Measurements from ENCODE around the gene CELF2.
A peak's percentile ranks its signal among the peaks of the same experiment; 100 is the strongest.

The CELF2 gene

DNA sequence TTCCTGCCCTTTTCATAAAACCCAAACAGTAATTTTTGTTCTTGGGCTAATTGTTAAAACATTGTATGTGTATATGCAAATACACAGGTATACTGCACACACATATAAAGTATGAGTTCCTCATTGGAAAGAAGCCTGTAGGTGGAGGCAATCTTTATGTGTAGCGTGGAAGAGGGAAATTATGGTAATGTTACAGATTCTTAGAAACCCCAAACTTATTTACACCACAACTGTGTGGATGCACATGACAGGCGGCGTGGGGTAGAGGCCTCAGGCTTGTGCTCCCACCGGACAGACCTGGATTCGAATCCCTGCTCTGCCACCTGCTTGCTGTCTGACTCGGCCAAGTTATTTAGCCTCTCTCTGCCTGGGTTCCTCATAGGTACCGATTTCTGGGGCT, 223.0 kb downstream of the CELF2 start:
- TF ChIP-seq, protein P1, sequence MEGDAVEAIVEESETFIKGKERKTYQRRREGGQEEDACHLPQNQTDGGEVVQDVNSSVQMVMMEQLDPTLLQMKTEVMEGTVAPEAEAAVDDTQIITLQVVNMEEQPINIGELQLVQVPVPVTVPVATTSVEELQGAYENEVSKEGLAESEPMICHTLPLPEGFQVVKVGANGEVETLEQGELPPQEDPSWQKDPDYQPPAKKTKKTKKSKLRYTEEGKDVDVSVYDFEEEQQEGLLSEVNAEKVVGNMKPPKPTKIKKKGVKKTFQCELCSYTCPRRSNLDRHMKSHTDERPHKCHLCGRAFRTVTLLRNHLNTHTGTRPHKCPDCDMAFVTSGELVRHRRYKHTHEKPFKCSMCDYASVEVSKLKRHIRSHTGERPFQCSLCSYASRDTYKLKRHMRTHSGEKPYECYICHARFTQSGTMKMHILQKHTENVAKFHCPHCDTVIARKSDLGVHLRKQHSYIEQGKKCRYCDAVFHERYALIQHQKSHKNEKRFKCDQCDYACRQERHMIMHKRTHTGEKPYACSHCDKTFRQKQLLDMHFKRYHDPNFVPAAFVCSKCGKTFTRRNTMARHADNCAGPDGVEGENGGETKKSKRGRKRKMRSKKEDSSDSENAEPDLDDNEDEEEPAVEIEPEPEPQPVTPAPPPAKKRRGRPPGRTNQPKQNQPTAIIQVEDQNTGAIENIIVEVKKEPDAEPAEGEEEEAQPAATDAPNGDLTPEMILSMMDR (conservative IDR thresholded peaks at IDR 0.05; ENCODE audit: control insufficient read depth, insufficient read depth, low read depth, low read length): no peak
- H3K4me3 ChIP-seq (ENCODE audit: control insufficient read depth, low read depth, low read length): no peak overlapping the region
- no peak for DNase-seq (ENCODE audit: low read depth)

DNA sequence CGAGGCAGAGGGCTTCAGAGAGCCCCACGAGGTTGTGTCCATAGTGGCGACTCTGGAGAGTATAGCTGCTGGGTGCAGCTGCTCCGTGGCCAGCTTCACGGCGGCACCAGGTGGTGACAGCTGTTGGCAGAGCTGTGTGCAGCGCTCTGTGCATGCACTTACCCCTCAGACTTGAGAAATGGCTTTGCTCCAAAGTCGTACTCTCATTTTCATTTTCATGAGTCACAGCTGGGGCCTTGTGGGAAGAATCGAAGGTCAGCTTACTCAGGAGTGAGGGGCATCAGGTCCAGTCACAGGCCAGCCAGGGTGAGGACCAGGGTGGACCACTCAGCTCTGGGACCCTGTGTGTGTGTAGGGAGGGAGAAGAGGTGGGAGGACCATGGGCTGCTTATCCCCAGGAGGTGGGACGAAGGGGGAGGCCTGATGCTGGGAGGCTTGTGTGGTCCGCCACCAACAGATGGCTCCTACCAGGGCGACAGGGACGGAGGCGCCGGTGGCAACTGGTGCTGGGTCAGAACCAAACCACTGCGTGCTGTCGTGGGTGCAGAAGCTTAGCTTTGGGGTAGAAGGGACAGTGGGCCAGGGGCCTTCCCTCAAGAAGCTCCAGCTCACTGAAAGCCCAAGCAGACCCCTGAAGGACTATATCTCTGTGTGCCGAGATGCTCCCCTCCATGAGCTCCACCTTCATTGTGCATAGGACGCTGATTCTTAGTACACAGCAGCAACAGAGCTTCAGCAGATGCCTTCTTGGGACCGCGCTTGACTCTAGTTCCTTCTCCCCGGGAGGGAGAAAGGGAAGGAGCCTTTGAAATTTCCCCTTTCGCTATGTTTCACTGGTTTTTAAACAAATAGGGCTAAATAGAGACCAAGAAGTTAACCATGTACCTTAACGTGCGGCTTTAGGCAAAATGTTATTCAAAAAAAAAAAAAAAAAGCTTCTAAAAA, 225.0 kb downstream of the CELF2 start:
- TF ChIP-seq, protein P1 (conservative IDR thresholded peaks at IDR 0.05; ENCODE audit: control insufficient read depth, insufficient read depth, low read depth, low read length): no peak

DNA sequence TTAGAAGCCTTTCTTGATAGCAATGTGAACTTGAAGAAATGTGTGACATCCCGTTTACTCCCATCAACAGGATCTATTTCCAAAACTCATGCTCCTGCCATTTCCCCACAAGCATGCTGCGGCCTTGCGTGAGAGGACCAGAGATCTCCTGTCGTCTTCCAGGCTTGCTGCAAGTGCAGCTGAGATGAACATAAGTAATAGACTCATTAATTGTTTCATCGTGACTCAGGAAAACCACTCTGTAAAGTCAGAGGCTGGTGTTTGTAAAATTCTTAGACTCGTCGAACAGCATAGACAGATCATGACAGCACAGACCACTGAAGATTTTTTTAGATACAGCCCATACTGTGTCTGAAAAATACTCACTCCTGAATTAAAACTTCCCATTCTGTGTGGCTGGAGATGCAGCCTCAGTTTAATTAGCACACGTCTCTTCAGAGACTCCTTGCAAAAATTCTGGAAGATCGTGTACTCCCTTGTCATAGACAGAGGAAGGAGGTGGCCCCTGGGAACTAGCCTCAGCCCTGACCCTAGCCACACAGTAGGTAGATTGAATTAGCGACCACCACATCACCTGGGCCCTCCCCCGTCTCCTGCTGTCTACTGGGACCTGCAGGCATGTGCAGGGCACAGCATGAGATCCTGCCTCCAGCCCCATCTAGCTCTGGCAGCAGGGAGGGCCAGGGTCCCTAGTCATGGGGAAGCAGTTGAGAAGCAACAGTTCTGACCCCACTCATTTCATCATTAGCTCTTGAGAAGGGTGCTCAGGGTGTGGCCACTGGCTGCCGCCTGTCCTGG, 226.0 kb downstream of the CELF2 start:
- TF ChIP-seq, protein P1 (conservative IDR thresholded peaks at IDR 0.05; ENCODE audit: control insufficient read depth, insufficient read depth, low read depth, low read length): no peak
- DNase-seq (ENCODE audit: low read depth): no peak
- no peak overlapping the region for H3K4me3 ChIP-seq (ENCODE audit: control insufficient read depth, low read depth, low read length)

More for the DNA sequence above, 225.0 kb downstream of the CELF2 start:
- no peak overlapping the region for H3K4me3 ChIP-seq (ENCODE audit: control insufficient read depth, low read depth, low read length)
- peak; percentile 26 for DNase-seq (ENCODE audit: low read depth)

DNA sequence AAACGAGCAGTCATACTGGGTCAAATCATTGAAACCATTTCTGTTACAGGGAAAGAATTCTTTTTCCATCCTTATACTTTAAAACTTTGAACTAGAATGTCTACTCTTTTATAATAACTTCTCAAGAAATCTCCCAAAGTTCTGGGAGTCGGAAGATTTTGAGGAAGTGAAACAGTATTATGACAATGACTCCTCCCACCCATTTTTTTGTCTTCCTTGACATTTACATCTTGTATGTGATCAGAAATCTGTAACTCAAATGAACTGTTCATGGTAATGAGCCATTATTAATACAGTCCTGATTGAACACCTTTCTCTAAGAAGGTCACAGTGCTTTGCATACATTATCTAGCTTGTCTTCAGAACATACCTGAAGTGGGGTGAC, 227.4 kb downstream of the CELF2 start:
- DNase-seq (ENCODE audit: low read depth): no peak
- H3K4me3 ChIP-seq (ENCODE audit: control insufficient read depth, low read depth, low read length): no peak overlapping the region

DNA sequence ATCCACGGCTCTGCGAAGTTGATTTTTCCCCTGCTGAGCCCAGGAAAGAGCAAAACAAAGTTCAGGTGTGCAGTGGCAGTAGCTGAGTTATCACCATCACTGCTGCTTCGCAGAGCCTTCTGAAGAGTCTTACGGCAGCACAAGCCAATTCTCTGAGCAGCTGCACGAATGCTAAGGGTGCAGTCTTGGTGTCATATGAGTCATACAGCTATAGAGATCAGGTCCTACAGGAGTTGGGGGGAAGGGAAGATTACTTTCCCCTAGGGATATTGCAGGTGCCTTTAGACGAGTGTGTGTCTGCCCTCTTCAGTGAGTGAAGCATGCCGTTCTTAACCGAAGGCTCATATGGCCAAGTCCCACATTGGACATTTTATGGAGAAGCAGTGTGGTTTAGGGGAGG, 227.8 kb downstream of the CELF2 start:
- DNase-seq (ENCODE audit: low read depth): no peak
- no peak overlapping the region for H3K4me3 ChIP-seq (ENCODE audit: control insufficient read depth, low read depth, low read length)
- TF ChIP-seq, protein P1 (conservative IDR thresholded peaks at IDR 0.05; ENCODE audit: control insufficient read depth, insufficient read depth, low read depth, low read length): no peak

More for the DNA sequence above, 227.4 kb downstream of the CELF2 start:
- TF ChIP-seq, protein P1 (conservative IDR thresholded peaks at IDR 0.05; ENCODE audit: control insufficient read depth, insufficient read depth, low read depth, low read length): no peak

DNA sequence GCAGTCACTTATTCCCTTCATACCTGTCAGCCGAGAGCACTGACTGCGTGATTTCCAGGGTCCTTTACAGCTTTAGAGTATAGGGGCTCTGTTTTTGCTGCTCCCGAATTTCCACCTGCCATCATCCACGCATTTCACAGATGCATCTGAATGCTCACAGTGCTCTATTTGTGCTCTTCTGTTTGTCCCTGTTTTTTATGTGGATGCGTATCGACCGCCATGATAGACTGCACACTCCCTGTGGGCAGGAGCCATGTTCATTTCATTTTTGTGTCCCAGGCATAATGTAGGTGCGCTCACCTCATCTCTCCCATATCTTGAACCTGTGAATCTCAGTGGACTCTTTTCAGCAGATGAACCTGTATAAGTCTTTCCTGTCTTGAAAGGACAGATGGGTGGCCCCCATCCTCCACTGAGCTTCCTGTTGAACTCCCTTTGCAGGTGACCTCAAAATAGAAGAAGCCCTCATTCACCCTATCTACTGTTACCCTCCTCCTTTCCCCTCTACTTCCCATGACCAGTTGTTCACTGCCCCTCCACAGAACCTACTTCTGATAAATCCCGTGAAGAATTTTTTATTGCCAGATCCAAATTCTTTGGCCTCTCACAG, 228.4 kb downstream of the CELF2 start:
- DNase-seq (ENCODE audit: low read depth): no peak
- TF ChIP-seq, protein P1 (conservative IDR thresholded peaks at IDR 0.05; ENCODE audit: control insufficient read depth, insufficient read depth, low read depth, low read length): no peak
- H3K4me3 ChIP-seq (ENCODE audit: control insufficient read depth, low read depth, low read length): no peak overlapping the region

Data from fibroblast of mammary gland (primary cell).